ENCODE results near the gene ALDH1A3. TPM values are rescaled to one million over a fixed set of nuclear protein-coding genes. Genes with fewer than 3 reads are reported as not detected.
A peak's percentile ranks its signal among the peaks of the same experiment; 100 is the strongest.

The ALDH1A3 gene
- total RNA-seq, 1 donor from 2014 or later, result 62.9 TPM

GRCh38 chr15:100885811-100886210, 6.2 kb downstream of the ALDH1A3 start:
- TF ChIP-seq, protein P1, sequence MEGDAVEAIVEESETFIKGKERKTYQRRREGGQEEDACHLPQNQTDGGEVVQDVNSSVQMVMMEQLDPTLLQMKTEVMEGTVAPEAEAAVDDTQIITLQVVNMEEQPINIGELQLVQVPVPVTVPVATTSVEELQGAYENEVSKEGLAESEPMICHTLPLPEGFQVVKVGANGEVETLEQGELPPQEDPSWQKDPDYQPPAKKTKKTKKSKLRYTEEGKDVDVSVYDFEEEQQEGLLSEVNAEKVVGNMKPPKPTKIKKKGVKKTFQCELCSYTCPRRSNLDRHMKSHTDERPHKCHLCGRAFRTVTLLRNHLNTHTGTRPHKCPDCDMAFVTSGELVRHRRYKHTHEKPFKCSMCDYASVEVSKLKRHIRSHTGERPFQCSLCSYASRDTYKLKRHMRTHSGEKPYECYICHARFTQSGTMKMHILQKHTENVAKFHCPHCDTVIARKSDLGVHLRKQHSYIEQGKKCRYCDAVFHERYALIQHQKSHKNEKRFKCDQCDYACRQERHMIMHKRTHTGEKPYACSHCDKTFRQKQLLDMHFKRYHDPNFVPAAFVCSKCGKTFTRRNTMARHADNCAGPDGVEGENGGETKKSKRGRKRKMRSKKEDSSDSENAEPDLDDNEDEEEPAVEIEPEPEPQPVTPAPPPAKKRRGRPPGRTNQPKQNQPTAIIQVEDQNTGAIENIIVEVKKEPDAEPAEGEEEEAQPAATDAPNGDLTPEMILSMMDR (IDR thresholded peaks at IDR 0.05), result no peak
- TF ChIP-seq POLR2A (IDR thresholded peaks at IDR 0.05) (no peak), POLR2AphosphoS5 (IDR thresholded peaks at IDR 0.05; ENCODE audit: insufficient read depth in 1 of 2, low read depth in 1 of 2) (no peak)
- H3K9me3 ChIP-seq, result no peaks in the 10 kb centered on the region
- H3K36me3 ChIP-seq, result no peaks in the 10 kb centered on the region
- H3K27ac ChIP-seq, result no peak overlapping the region
- no peak overlapping the region for H3K4me3 ChIP-seq
- intact Hi-C loops (cut with DNase I), result no loop called here
- no peak for DNase-seq (ENCODE audit: extremely low spot score in 2 of 2)
- H3K27me3 ChIP-seq, result no peaks in the 10 kb centered on the region
- peaks cover 22% of the 10 kb centered on the region for H3K4me1 ChIP-seq

DNA sequence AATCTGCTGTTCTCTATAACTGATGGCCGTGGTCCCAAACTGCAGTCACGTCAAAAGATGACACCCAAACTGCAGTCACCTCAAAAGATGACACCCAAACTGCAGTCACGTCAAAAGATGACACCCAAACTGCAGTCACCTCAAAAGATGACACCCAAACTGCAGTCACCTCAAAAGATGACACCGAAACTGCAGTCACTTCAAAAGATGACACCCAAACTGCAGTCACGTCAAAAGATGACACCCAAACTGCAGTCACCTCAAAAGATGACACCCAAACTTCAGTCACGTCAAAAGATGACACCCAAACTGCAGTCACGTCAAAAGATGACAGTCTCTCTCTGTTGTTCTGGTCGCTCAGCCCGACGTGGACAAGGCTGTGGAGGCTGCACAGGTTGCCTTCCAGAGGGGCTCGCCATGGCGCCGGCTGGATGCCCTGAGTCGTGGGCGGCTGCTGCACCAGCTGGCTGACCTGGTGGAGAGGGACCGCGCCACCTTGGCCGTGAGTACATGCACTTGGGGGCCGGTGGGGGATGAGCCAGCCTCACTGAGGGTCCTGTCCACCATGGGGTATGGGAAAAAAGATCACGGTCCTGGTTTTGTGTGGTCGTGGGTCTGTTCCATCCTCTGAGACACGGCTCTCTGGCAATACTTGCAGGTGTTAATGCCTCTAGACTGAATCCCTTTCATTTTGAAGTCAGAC, 7.7 kb downstream of the ALDH1A3 start:
- DNase-seq (ENCODE audit: extremely low spot score in 2 of 2), result no peak
- Histone ChIP-seq H3K27me3 (no peaks in the 10 kb centered on the region), H3K9me3 (no peaks in the 10 kb centered on the region), H3K36me3 (no peaks in the 10 kb centered on the region), H3K4me1 (peaks cover 22% of the 10 kb centered on the region), H3K4me3 (no peak overlapping the region), H3K27ac (no peak overlapping the region)
- intact Hi-C loops (cut with DNase I), result no loop called here
- no peak for TF ChIP-seq POLR2AphosphoS5 (IDR thresholded peaks at IDR 0.05; ENCODE audit: insufficient read depth in 1 of 2, low read depth in 1 of 2)
- no peak for TF ChIP-seq POLR2A (IDR thresholded peaks at IDR 0.05)
- TF ChIP-seq, protein P1 (IDR thresholded peaks at IDR 0.05), result no peak

DNA sequence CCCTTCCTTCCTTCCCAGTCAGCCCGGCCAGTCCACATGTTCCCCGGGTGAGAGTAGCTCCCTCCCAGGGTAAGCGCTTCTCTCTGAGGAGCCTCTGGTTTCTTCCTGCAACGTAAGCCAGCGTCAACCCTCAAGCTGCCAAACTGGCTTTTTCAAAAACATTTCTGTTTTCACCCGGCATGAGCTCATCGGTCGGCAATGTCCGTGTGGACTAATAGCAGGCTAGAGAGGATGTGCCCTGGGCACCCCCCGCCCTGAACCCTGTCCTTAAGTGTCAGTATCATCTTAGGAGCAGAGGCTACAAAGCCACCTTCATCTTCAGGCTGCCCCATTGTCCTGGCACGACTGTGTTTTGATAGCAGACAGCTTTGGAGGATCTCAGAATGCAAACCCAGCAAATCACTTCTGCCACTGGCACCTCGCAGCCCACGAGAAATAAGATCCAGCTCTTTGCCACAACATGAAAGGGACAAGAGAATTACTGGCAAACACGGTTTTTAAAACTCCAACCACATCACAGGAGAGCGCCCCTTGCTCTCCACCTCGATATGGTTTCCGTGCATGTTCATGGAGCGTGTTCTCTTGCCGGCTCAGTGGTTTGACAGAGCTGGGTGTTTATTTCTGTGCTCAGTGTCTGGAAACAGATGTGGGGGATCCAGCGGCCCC, 9.9 kb downstream of the ALDH1A3 start:
- TF ChIP-seq, protein P1 (IDR thresholded peaks at IDR 0.05), result no peak
- TF ChIP-seq POLR2A (IDR thresholded peaks at IDR 0.05) (no peak), POLR2AphosphoS5 (IDR thresholded peaks at IDR 0.05; ENCODE audit: insufficient read depth in 1 of 2, low read depth in 1 of 2) (peak; percentile 52 to 74)
- H3K4me1 ChIP-seq, result peaks cover 22% of the 10 kb centered on the region
- H3K9me3 ChIP-seq, result no peaks in the 10 kb centered on the region
- H3K4me3 ChIP-seq, result peak overlapping the region in 1 of 2 donors; percentile 16
- H3K36me3 ChIP-seq, result no peaks in the 10 kb centered on the region
- no peak for DNase-seq (ENCODE audit: extremely low spot score in 2 of 2)
- H3K27ac ChIP-seq, result peak overlapping the region; percentile 77
- H3K27me3 ChIP-seq, result no peaks in the 10 kb centered on the region
- intact Hi-C loops (cut with DNase I), result no loop called here

DNA sequence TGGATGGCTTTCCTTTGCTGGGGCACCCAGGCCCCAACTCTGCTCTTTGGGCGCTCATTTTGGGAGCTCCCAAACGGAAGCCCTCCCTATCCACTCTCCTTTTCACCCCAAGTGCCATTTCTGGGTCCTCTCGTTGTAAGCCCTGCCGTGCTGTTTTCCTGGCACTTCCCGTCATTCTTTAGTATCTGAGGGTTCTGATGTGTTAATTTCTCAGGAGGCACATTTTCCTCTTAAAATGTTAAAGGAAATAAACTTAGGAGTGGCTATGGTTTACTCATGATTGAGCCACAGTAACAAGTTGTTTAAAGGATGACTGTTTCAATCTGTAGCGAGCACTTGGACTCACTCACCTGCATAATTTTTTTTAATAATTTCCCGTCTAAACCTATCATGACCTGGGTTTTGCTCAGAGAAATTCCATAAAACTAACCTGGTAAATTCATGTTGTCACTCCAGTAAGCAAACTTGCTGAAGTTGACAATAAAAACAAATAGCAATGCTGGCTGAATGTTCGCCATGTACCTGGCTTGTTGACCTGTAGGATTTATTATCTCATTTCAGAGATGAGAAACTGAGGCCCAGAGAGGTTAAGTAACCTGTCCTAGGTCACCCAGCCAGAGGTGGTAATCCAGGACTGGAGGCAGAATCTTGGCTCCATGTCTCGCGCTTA, 10.6 kb downstream of the ALDH1A3 start:
- TF ChIP-seq, protein P1 (IDR thresholded peaks at IDR 0.05), result no peak
- TF ChIP-seq POLR2AphosphoS5 (IDR thresholded peaks at IDR 0.05; ENCODE audit: insufficient read depth in 1 of 2, low read depth in 1 of 2), result no peak
- no peak for TF ChIP-seq POLR2A (IDR thresholded peaks at IDR 0.05)
- peak overlapping the region; percentile 77 for H3K27ac ChIP-seq
- H3K9me3 ChIP-seq, result no peaks in the 10 kb centered on the region

More for the DNA sequence above, 10.6 kb downstream of the ALDH1A3 start:
- H3K4me3 ChIP-seq, result no peak overlapping the region
- H3K36me3 ChIP-seq, result no peaks in the 10 kb centered on the region
- peaks cover 22% of the 10 kb centered on the region for H3K4me1 ChIP-seq
- intact Hi-C loops (cut with DNase I), result no loop called here
- no peaks in the 10 kb centered on the region for H3K27me3 ChIP-seq
- no peak for DNase-seq (ENCODE audit: extremely low spot score in 2 of 2)
